ENCODE measurements around the gene MREG.
A peak's percentile ranks its signal among the peaks of the same experiment; 100 is the strongest.
"Not testable (repeated sequence)": the region's sequence is repeated elsewhere in the genome, so short reads cannot be mapped to it uniquely, and the experiment has no call there.

MREG gene

GRCh38 chr2:215988556-215989207 lies 24.7 kb downstream of the MREG start:
- DNase-seq (ENCODE audit: low spot score): not testable (repeated sequence)

- no peak for DNase-seq (ENCODE audit: low spot score)
These were observed 28.1 kb downstream of the MREG start for GRCh38 chr2:215985257-215985656.

GRCh38 chr2:215984661-215985060 lies 28.7 kb downstream of the MREG start:
- DNase-seq (ENCODE audit: low spot score): no peak

- no peak for DNase-seq (ENCODE audit: low spot score)
These were observed 29.6 kb downstream of the MREG start for GRCh38 chr2:215983581-215984351.

GRCh38 chr2:215982465-215982875 lies 30.9 kb downstream of the MREG start:
- DNase-seq (ENCODE audit: low spot score): peak; percentile 98

- no peak for DNase-seq (ENCODE audit: low spot score)
These were observed 32.2 kb downstream of the MREG start for GRCh38 chr2:215981115-215981514.

- DNase-seq (ENCODE audit: low spot score): no peak
These were observed 33.7 kb downstream of the MREG start for GRCh38 chr2:215979620-215980019.

- no peak for DNase-seq (ENCODE audit: low spot score)
These were observed 38.5 kb downstream of the MREG start for GRCh38 chr2:215974700-215975429.

- DNase-seq (ENCODE audit: low spot score): peak; percentile 60
These were observed 39.2 kb downstream of the MREG start for GRCh38 chr2:215973954-215974699.

- no peak for DNase-seq (ENCODE audit: low spot score)
These were observed 40.1 kb downstream of the MREG start for GRCh38 chr2:215973145-215973792.

GRCh38 chr2:215971671-215972070 lies 41.7 kb downstream of the MREG start:
- no peak for DNase-seq (ENCODE audit: low spot score)

GRCh38 chr2:215970894-215971293 lies 42.5 kb downstream of the MREG start:
- DNase-seq (ENCODE audit: low spot score): not testable (repeated sequence)

GRCh38 chr2:215970425-215970824 lies 42.9 kb downstream of the MREG start:
- DNase-seq (ENCODE audit: low spot score): peak; percentile 64

- no peak for DNase-seq (ENCODE audit: low spot score)
These were observed 44.1 kb downstream of the MREG start for GRCh38 chr2:215969131-215969841.

- DNase-seq (ENCODE audit: low spot score): no peak
These were observed 44.9 kb downstream of the MREG start for GRCh38 chr2:215968499-215968898.

- DNase-seq (ENCODE audit: low spot score): peak; percentile 19
These were observed 45.6 kb downstream of the MREG start for GRCh38 chr2:215967590-215968378.

GRCh38 chr2:215966951-215967350 lies 46.4 kb downstream of the MREG start:
- DNase-seq (ENCODE audit: low spot score): no peak

GRCh38 chr2:215966274-215966673 lies 47.1 kb downstream of the MREG start:
- no peak for DNase-seq (ENCODE audit: low spot score)

- DNase-seq (ENCODE audit: low spot score): no peak
These were observed 47.7 kb downstream of the MREG start for GRCh38 chr2:215965532-215966165.

GRCh38 chr2:215961981-215962380 lies 51.4 kb downstream of the MREG start:
- DNase-seq (ENCODE audit: low spot score): no peak

Data from RKO (cell line).